Stimulated activated CD8-positive, alpha-beta memory T cell treated with anti-CD3 and anti-CD28 coated beads, Interleukin-15, amount 100 ng/mL, for 48 hours (primary cell): ENCODE data around the gene NEGR1.

Source experiments
- DNase-seq, 2 donors: peaks; one replicate each; pipeline ENCODE4 v3.0.0-alpha.2; 2020; ENCODE audit warnings: low read depth in 2 of 2

The NEGR1 gene

DNA sequence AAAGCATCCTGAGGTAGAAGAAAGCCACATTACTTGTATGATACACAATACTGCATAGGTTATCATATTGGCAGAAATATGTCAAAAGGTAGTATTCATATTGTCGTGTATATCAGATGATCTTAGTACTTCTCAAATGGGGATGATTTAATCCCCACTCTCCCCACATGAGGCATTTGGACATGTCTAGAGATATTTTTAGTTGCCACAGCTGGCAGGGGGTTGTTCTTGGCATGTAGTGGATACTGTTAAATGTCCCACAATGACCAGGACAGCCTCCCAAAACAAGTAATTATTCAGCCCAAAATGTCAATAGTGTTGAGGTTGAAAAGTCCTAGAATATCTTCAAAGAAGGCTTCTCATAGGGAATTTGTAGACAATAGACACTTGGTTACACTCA lies 162.8 kb downstream of the NEGR1 start:
- no peak for DNase-seq

DNA sequence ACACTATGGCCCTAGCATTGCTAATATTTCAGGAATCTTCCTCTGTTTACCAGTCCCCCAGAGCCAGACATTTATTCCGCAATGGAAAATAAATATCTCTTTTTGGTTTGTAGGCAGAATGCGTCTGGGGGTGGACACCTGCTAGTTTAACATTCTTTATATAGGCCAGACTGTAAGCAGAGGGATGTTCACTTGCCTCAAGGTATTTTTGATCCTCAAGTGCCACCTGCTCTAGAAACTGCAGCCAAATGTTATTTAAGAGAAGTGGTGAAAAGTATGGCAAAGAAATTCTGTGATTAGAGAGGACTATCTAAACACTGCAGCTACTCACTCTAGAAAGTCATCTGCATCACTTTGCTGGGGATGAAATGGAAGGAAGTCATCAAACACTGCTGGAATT lies 164.7 kb downstream of the NEGR1 start:
- no peak for DNase-seq

DNA sequence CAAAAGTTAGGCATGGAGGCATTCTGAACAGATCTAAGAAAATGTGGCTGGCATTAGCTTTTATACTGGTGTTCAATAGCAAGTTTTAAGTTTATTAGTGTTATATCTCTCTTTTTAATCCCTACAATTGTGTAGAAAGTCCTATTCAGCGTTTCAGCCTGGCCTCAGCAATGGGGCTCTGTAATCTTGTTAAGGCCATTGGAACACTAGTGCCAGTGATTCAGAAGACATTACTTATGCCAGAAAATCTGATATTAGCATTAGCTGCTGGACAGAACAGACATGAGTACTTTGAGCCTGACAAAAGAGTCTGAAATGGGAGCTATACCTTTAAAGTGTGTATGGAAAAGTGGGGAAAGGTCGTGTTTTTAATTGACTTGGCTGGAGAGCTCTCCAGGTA lies 167.0 kb downstream of the NEGR1 start:
- no peak for DNase-seq

DNA sequence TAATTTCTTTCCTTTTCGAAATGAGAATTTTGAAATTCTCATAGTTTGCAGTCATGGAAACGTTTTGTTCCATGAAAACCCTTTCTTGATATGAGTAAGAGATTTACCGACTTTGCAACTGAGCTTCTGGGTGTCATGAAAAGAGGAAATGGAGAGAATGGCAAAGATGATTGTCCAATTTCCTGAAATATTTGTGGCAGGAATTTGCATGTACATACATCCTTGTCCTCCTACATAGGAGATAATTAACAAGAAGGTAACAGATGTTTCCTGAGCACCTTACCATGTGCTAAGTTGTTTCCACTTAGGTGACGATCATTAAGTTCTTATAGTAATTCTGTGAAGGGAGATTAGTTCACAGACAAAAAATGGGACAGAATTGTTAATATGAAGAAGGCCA lies 170.7 kb downstream of the NEGR1 start:
- no peak for DNase-seq

DNA sequence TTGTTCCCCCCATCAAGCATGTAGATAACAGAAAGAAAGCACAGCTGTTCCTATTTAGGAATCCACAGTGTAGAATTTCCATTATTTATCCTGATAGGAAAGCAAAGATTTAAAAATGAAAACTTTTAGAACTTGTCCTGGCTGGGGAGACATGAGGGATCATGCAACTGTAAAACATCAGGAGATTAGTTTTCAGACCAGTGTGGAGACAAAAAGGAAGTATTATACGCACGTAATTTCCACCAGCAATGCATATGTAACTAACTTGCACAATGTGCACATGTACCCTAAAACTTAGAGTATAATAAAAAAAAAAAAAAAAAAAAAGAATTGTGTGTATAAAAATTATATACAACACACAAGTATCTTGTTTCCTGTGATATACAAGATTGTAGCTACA lies 172.4 kb downstream of the NEGR1 start:
- DNase-seq = no peak

DNA sequence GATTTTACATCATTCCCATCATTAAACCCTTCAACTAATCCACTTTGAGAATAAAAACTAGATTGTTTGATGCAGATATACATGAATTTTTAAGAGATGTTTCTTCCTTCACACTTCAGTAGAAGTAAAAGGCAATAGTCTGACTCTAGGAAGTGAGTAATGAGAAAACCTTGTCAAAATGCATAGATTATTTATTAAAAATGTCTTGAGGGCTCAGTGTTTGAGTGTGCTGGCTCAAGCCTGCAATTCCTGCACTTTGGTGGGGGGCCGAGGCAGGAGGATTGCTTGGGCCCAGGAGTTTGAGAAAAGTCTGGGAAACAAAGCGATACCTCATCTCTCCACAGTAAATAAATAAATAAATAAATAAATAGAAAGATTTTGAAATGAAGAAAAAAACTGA lies 177.1 kb downstream of the NEGR1 start:
- DNase-seq = no peak

DNA sequence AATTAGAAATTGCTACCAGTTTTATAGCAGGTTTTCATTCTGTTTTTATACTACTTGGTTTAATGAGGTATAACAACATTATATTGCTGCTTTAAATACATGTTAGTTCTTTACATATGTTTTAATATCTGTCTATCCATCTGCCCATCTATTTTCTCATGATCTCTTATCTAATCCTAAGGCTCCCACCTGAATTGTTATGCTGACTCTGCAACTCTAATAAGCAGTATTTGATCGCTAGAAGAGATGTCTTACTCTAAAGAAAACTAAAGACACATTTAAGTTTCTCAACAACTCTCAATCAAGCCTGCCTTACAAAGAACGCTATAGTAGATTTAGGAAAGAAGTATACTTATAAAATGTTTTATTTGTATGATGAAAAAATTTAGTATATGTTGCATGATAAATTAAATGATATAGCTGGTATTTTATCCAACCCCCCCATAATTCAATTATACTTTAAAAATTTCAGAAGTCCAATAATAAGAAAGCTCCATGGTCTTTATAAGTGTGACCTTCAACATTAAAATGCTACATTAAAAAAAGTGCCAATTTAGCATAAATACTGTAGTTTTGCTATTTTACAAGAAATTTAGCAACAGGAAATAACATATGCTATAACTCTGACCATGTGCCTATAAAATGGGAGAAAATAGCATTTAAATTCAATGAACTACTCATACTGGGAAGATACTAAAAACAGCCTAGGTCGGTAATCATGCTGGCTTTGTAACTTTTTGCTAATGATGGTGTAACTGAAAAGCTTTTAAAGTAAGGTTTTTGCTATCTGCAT lies 180.3 kb downstream of the NEGR1 start:
- DNase-seq = no peak

DNA sequence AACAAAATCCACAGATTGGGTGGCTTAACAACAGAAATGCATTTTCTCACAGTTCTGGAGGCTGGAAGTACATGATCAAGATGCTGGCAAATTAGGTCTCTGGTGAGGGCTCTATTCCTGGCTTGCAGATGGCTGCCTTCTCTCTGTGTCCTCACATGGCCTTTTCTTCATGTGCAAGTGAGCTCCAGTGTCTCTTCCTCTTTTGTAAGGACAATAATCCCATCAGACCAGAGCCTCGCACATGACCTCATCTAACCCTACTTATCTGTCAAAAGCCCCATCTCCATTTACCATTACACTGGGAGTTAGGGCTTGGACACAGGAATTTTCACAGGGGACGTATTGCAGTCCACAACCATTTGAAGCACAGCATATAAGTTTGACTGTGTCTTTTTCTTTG lies 181.6 kb downstream of the NEGR1 start:
- DNase-seq = no peak

DNA sequence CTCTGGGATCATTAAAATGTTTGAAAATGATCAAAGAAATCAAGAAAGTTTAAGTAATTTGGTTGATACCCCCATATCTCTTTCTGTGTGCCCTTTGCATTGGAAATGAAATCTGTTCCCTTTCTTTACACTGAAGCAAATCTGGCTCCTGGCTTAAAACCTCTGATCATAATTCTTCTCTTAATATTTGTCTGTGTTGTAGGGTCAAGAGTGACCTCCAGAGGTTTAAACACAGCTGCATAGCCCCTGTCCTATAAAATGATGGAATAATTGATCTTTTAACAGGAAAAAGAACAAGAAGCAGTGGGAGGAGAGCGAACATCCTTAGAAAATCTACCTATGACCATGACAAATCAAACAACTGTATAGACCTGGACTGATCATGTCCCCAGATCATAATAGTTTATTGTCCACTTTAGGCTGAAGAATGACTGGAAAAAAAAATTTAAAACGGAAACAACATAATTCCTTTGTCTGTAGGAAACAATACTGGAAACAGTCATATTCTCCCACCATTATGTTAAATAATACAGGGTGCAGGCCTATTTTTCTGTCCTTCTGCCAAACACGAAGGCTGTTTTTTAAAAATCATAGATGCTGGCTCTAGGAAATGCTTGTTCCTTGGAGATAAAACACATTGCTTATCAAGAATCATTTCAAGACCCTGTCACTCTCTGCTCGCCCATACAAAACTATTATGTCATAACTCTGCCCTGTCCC lies 184.3 kb downstream of the NEGR1 start:
- DNase-seq = no peak

DNA sequence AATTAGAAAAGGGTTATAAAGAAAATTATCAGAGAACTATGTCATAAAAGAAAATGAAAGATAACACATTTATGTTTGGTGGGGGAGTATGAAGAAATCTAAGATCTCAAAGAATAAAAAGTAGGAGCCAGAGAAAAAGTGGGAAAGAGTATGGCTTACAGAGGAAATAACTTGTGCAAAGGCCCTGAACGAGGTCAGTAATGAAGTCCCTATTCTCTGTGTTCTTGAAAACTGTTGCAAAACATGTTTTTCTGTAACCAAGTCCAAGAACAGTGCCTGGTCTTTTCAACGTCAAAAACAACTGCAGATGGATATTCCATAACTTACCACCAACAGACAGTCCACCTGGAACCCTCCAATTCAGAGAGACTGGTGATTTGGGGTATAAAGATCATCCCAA lies 188.1 kb downstream of the NEGR1 start:
- no peak for DNase-seq

DNA sequence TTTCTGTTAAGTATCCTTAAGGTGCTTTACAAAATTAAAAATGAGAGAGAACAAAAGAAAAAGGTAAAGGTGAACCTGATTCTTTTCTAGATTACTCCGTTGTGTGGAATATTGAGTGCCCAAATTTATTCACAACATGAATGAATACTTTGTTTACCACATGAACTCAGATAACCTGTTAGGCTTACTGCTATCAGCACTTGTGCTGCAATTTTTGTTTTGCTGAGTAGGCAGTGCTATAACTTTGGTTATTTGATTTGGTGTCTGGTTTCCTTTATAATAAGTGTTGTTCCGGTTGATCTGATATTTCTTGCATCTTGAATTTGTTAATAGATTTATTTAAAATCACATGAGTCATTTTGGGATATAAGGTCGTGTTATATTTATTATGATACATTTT lies 195.9 kb downstream of the NEGR1 start:
- DNase-seq = no peak

DNA sequence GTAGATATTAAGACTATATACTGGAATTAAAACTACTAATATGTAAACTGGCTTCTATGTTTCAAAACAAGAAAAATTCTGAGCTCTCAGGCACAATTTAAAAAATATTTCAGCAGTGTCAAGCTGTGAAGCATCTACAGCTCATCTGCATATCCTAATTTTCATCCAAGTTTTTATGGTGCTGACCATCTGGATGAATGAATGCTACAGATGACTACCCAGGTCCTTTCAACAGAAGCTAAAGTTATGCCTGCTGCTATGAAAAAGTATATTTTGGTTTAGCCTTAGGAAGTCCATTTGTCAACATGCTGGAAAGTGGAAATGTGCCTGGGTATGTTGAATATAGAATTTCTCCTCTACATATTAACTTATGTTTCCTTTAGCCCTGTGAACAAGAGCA lies 206.9 kb downstream of the NEGR1 start:
- DNase-seq = no peak

DNA sequence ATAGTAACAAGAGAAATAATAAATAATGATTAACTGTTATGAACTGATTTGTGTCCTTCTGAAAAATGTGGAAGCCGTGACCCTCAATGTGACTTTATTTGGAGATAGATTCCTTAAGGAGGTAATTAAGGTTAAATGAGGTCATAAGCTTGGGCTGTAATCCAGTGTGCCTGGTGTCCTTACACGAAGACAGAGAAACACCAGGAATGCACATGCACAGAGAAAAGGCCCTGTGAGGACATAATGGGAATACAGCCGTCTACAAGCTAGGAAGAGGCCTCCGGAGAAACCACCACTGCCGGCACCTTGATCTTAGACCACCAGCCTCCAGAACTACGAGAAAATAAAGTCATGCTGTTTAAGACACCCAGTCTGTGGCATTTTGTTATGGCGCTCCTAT lies 215.9 kb downstream of the NEGR1 start:
- DNase-seq = no peak

DNA sequence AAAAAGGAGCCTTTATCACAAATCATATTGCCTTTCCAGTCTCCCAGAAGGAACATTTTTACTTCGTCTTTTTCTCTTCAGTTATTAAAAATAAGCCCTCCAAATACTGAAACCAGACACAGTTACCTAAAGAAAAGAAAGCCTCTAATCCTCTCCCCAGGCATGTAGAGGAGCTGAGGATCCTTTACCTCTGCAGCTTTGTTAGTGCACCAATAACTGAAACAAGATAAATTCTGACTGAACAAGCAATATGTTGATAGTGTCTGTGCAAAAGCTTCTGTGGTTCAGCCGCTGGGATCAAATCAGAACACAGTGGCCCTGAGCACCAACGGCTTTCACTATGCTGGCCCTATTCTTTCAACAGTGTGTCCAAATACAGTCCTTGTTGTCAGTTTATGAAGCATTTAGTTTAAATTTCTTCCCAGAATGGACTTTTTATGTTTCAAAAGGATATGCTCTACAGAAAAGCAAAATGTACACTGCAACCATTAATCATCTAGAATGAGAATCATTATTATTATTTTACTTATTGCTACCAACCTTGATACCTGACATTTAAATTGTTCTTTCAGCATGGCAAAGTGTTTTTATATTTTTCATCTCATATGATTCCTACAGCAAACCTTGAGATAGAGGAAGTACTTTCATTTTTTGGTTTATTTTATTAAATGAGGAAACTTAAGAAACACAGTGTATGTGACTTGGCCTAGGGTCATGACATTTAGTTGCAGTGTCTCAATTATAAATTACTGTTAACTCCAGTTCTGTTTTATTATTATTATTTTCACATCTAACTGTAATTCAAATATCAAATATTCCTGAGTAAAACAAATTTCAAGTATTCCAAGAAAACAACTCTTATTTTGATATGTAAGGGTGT lies 217.9 kb downstream of the NEGR1 start:
- DNase-seq = no peak

DNA sequence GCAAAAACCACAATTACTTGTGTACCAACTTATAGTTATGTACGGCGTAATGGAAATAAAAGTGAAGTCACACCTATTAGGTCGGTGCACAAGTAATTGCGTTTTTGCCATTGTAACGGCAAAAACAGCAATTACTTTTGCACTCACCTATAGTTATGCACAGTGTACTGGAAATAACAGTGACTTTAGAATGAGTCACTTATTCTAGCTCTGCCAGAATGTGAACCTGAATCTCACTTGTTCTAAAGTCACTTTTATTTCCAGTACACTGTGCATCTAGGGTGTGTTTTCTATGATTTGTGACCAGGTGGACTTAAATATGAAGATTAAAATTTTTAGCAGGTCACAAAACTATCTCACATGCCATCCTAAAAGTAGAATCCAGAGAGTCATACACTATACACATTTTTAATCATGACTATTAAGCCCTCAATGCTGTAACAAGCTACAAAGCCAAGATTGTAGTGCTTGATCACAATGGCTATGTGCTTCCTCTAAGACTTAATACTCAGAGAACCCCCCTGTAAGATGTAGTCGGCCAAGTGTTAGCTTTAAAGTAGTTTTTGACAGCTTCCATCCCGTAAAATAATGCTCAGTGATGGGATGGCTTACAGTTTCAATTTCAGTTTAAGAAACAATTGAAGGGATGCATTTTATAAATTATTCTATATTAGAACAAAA lies 218.8 kb downstream of the NEGR1 start:
- no peak for DNase-seq

DNA sequence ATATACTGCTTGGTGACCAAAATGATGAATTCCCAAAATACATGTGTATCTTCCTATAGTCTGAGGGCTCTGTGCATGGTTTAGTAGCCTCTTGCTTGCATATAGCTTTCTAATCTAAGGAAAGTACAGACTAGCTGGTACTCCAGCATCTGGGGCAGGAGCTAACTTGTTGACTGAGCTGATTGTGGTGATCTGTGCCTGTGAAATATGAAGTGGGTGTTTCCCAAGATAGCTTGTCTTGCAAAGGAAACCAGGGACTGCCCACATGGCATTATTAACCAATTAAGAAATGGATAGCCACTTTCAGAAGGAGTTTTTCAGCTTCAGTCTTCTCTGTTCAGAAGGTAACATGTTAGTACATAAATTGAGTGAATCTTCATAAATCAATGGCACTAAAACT lies 219.8 kb downstream of the NEGR1 start:
- DNase-seq = no peak

DNA sequence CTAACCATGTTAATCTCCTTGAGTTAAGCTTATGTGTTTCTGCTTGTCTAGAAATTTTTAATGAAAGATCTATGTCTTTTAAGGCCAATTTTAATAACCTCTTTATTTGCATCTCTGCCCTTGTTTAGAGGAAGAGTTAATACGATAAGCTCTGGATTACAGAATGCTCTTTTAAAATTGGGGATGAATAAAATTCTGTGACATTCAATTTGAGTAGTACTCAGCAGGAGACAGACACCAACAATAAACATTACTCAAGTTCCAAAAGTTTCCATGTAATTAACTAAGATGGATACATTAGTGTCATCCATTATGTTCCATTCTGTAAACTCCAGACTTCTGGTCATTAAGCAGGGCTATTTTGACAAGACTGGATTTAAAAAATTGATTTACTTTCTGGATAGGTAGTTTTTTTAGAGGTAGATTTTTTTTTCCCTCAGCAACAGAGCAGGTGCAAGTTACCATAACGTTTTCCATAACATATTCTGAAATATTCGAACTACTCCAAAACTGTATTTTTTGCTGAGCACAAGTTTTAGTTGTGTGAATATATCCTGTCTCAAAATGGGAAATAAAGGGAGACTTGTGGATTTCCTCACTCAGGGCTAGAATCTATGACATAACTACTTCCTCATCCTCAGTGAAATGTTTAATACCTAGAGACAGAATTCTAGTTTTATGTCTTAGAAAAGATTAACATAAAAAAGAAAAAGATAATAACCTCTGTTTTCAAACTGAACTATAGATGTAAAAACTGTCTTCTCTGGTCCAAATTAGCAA lies 221.7 kb downstream of the NEGR1 start:
- DNase-seq = no peak

DNA sequence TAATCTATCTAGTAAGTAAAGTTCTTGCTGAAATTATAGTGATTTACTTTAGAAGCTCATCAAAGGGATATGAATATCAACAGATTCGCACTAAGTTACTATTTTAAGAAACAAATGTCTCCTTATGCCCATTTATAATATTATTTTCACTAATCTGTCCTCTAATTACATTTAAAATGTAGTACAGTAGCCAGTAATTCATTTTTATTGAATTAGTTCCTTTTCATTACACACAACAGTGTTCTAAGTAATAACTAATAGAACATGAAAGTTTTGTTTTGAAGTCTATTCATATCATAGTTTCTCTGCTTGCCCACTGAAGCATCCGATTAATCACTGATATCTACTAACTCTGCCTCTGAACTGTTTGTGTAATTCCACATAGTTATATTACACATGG lies 225.8 kb downstream of the NEGR1 start:
- no peak for DNase-seq

DNA sequence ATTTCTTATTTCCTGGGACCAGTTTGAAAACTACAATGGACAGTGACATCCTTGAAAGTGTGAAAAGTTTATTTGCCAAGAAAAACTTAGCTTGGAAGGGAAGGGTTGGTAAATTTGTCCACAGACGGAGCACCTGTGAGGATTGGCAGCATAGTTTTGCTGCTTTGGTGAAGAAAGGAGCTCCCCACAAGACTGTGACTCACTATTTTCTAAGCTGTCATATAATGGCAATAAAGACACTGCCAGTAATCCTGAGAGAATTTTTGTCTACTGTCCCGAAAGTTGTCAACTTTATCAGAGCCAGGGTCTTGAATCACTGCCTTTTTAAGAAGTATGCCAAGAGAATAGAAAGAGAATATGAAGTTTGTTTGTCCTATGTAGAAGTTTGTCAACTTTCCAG lies 230.8 kb downstream of the NEGR1 start:
- DNase-seq = no peak

DNA sequence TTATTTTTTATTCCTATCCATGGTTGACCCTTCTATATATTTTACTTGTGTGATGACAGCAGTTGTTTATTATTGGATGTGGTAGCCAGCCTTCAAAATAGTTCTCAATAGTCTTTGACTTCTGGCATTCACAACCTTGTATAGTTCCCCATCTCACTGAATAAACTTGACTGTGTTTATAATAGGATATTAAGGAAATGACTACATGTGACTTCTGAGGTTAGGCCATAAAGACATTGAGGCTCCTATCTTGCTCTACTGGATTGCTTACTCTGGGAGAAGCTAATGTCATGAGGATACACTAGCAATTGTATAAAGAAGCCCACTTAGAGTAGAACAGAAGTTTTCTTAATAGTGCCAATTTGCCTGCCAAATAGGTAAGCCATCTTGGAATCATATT lies 231.8 kb downstream of the NEGR1 start:
- no peak for DNase-seq

DNA sequence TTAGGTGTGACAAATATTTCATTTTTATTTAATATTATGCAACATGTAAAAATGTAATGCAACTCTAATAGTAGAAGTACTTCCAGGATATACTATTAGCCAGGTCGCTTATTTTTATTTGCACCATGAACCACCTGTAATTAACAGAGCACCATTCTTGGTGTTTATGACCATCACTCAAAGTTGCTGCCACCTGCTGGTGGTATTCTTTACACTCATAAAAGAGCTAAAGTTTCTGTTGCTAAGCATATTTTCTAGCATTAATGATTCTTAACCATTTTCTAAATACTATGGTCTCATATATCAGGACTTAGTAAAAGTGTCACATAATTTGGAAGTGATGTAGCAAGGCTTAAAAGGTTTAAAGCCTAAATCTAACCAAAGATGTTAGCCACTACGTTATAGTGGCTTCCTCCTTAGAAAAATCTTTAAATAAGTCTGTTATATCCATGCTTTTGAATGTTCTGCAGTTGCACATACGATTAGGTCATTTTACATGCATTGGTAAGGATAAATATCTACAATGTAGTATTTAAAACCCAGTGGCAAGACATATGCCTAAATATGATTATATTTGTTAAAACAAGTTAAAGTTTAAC lies 244.5 kb downstream of the NEGR1 start:
- DNase-seq = no peak
